Esophagus muscularis mucosa (tissue), 4 donors: ENCODE data around the gene TNRC6C.

Experiments used
- CTCF ChIP-seq, 3 experiments: fragments of 200-600 bp in 2 of 3; fragments of 450-650 bp in 1 of 3; sonication (generic) in 2 of 3; IDR thresholded peaks; one replicate each; pipeline ENCODE4 v1.5.1; 2017 to 2019; ENCODE audit warnings: antibody characterized with exemption in 3 of 3, mild to moderate bottlenecking in 2 of 3, moderate library complexity in 1 of 3
- EP300 ChIP-seq: sonication (generic); formaldehyde crosslinking; IDR thresholded peaks from one replicate; pipeline ENCODE4 v1.6.1; 2017; ENCODE audit warnings: antibody characterized with exemption
- POLR2A ChIP-seq: fragments of 450-650 bp; IDR thresholded peaks from one replicate; pipeline ENCODE4 v1.6.1; 2017; ENCODE audit warnings: antibody characterized with exemption, moderate library complexity, mild to moderate bottlenecking, low read depth
- POLR2AphosphoS5 ChIP-seq, 2 donors: sonication (generic); formaldehyde crosslinking; IDR thresholded peaks; one replicate each; pipeline ENCODE4 v1.6.1; 2017; ENCODE audit warnings: antibody characterized with exemption in 2 of 2

- TF ChIP-seq CTCF (IDR thresholded peaks at IDR 0.05): no peak
- TF ChIP-seq POLR2A: no peak
- TF ChIP-seq EP300: no peak
- no peak for TF ChIP-seq POLR2AphosphoS5 (IDR thresholded peaks at IDR 0.05)
These were observed 36.8 kb downstream of the TNRC6C start for GRCh38 chr17:77995146-77995852.
